GM10248 (cell line): Measurements from ENCODE around the gene CCDC78.

Experiments
- CTCF ChIA-PET: fragments of 300-600 bp; sonication (Branson Sonifier 250); formaldehyde crosslinking; extraction: SDS; loops from one replicate; lab custom pipeline; 2021; ENCODE audit warnings: antibody characterized with exemption; lab: Yijun Ruan, JAX
- POLR2A ChIA-PET: fragments of 350-650 bp; sonication (Branson Sonifier 250); formaldehyde crosslinking; extraction: SDS; loops from one replicate; lab custom pipeline; 2020; ENCODE audit warnings: antibody characterized with exemption; lab: Yijun Ruan, JAX
- DNase-seq: peaks from one replicate; pipeline ENCODE4 v3.0.0; 2012; ENCODE audit errors: extremely low spot score
- TF ChIP-seq, protein P1 (sequence below): IDR thresholded peaks from 2 replicates; pipeline ENCODE4 v1.5.1; 2012; ENCODE audit warnings: mild to moderate bottlenecking, low read depth; ENCODE audit errors: extremely low read depth, missing control alignments, control extremely low read depth

CCDC78 gene

DNA sequence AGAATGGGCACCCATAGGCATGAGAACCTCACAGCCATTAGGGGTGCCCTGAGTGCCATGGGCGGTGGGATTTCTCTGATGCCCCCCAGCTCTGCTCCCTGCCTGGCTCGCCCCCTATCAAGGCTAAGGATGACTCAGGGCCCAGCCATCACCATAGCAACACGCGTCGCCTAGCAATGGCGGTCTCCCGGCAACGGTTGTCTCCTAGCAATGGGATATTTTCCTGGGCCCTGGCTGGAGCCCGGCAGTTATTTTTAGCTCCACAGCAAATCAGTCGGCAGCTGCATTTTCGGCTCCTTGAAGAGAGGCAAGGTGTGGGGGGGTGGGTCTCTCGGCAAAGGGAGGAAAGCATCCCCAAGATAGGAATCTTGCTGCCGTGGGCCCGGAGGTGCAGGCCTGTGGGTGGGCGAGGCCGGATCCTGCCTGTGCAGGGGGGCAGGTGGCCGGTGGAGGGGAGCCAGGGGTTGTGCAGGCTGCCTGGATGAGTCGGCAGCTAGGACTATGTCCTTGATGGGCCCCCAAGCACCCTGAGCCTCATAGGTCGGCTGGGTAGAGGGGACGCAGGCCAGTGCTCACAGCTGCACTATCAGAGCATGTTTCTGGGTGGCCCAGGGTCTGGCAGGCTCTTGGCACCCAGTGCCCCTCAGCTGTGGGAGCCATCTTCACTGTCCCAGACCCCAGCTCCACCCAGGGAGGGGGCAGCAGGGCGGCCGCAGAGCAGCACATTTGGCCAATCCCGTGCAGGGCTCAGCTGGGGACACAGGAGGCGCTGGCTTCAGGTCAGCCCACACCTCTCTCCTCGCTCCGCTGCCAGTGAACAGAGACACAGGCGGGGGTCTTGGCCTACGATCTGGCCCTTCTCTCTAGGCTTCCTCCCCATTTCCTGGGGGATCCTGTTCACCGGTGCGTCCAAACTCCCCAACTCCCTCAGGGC, 16.4 kb downstream of the CCDC78 start:
- CTCF ChIA-PET, result interaction anchor here (1.9 to 8.3 kb wide), 3 partner anchors 14 to 348 kb away, joined by 6 to 169 read pairs (median 59); partner anchors contain the start of genes ANTKMT, CCDC78, CHTF18 and HAGHL
- no peak for DNase-seq
- POLR2A ChIA-PET, result no interaction called here
- TF ChIP-seq, protein P1, sequence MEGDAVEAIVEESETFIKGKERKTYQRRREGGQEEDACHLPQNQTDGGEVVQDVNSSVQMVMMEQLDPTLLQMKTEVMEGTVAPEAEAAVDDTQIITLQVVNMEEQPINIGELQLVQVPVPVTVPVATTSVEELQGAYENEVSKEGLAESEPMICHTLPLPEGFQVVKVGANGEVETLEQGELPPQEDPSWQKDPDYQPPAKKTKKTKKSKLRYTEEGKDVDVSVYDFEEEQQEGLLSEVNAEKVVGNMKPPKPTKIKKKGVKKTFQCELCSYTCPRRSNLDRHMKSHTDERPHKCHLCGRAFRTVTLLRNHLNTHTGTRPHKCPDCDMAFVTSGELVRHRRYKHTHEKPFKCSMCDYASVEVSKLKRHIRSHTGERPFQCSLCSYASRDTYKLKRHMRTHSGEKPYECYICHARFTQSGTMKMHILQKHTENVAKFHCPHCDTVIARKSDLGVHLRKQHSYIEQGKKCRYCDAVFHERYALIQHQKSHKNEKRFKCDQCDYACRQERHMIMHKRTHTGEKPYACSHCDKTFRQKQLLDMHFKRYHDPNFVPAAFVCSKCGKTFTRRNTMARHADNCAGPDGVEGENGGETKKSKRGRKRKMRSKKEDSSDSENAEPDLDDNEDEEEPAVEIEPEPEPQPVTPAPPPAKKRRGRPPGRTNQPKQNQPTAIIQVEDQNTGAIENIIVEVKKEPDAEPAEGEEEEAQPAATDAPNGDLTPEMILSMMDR, result no peak

DNA sequence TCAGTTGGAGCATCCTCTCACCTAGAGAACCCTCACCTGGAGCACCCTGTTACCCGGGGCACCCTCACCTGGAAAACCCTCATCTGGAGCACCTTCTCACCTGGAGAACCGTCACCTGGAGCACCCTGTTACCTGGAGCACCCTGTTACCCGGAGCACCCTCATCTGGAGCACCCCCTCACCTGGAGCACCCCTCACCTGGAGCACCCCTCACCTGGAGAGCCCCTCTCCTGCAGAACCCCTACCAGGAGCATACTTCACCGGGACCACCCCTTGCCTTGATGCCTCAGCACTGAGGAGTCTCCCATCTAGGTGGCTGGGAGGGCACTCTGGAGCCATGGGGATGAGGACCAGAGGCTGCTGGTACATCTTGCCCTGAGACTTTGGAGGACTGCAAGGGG, 17.3 kb downstream of the CCDC78 start:
- CTCF ChIA-PET, result interaction anchor here (1.6 to 8.3 kb wide), 2 partner anchors 12 to 75 kb away, joined by 8 to 169 read pairs; partner anchors contain the start of genes ANTKMT, CHTF18 and RPUSD1
- TF ChIP-seq, protein P1, result no peak
- POLR2A ChIA-PET, result no interaction called here
- DNase-seq, result no peak

DNA sequence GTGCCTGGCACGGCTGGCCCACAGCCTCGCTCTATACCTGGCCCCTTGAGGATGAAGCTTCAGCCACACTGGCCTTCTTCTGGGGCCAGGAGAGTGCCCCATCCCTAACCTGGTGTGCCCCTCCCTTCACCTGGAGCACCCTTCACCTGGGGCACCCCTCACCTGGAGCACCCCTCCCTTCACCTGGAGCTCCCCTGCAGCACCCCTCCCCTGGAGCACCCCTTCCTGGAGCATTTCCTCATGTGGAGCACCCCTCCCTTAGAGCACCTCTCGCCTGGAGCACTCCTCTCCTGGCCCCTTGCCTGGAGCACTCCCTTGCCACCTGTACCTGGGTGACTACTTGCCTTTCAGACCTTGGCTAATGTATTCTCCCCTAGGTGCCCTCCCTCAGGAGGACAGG, 18.2 kb downstream of the CCDC78 start:
- ChIA-PET POLR2A (no interaction called here), CTCF (interaction anchor here (1.2 to 1.6 kb wide), 4 partner anchors 12 to 395 kb away, joined by 5 to 9 read pairs (median 6); partner anchors contain the start of gene ANTKMT)
- TF ChIP-seq, protein P1, result no peak
- no peak for DNase-seq

DNA sequence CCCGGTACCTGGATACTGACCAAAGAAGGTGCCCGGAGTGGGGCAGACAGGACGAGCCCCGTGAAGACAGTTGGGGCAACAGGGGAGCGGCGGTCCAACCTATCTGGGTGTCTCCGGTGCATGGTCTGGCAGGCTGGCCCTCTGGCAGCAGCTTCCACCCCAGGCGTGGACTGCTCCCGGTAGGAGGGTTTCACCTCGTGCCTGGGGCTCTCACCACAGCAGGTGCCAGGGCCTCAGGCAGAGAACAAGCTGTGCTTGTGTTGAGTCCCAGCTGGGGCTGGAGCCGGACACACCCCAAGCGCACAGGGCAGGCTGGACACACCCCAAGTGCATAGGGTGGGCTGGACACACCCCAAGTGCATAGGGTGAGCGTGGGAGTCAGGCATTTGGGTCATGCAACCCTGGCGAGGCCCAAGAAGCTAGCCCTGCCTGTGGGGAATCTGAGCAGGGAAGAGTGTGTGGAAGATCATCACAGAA, 19.1 kb downstream of the CCDC78 start:
- no peak for DNase-seq
- TF ChIP-seq, protein P1, result no peak
- CTCF ChIA-PET, result interaction anchor here (1.2 to 1.6 kb wide), 6 partner anchors 9 to 396 kb away, joined by 3 to 9 read pairs (median 5); partner anchors contain the start of gene ANTKMT
- POLR2A ChIA-PET, result no interaction called here

DNA sequence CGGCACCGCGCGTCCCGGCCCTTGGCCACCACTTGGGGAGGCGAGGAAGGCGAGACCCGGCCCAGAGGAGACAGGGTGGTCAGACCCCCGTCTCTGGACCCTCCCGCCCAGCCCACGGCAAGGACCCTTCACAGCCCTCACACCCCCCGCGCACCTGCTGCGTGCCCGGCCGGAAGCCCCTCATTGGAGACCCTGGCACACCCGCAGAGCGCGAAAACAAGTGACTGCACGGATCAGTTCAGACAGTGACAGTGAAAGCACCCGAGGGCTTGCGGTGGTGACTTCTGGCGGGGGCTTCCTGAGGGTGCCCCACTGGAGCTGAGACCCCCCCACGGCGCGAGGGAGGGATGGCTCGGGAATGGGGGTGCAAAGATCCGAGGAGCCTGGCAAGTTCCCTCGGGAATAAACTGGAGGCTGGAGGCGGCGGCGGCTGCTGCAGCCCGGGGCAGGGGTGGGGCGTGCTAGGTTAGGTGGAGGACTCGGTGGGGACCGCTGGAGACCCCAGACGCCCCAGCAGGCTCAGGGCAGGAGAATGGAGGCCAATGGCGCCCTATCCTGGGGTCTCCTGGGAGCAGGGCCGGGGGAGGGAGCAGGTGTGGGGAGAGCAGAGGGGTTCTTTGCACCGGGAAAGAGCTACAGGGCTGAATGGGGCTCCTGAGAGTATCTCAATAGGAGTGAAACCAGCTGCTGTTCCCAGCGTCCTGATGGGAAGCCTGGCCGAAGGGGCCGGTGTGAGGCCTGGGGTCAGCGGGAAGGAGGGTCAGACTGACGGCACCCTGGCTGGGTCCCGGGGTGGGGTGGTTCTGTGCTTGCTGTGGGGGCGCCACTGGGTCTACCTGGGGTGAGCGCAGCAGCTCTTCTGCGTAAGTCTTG, 19.8 kb downstream of the CCDC78 start:
- no peak for DNase-seq
- CTCF ChIA-PET, result interaction anchor here (1.2 to 1.6 kb wide), 4 partner anchors 10 to 397 kb away, joined by 3 to 9 read pairs (median 5); no protein-coding TSS in a partner anchor
- TF ChIP-seq, protein P1, result no peak
- POLR2A ChIA-PET, result interaction anchor here (0.5 kb wide), 1 partner anchor 1448 kb away, joined by 3 read pairs; no protein-coding TSS in a partner anchor
